ENCODE data around the gene ANGPTL4.

- TF ChIP-seq, protein P1, sequence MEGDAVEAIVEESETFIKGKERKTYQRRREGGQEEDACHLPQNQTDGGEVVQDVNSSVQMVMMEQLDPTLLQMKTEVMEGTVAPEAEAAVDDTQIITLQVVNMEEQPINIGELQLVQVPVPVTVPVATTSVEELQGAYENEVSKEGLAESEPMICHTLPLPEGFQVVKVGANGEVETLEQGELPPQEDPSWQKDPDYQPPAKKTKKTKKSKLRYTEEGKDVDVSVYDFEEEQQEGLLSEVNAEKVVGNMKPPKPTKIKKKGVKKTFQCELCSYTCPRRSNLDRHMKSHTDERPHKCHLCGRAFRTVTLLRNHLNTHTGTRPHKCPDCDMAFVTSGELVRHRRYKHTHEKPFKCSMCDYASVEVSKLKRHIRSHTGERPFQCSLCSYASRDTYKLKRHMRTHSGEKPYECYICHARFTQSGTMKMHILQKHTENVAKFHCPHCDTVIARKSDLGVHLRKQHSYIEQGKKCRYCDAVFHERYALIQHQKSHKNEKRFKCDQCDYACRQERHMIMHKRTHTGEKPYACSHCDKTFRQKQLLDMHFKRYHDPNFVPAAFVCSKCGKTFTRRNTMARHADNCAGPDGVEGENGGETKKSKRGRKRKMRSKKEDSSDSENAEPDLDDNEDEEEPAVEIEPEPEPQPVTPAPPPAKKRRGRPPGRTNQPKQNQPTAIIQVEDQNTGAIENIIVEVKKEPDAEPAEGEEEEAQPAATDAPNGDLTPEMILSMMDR (IDR thresholded peaks at IDR 0.05): no peak
- TF ChIP-seq POLR2A (IDR thresholded peaks at IDR 0.05): no peak
Observed at GRCh38 chr19:8325454-8325853, 38.5 kb upstream of the ANGPTL4 start.

Data from lower leg skin (tissue), 3 donors.